CD14-positive monocyte (primary cell): ENCODE results near the gene DLGAP4. TPM values are rescaled to one million over a fixed set of nuclear protein-coding genes. Genes with fewer than 3 reads are reported as not detected.
A peak's percentile ranks its signal among the peaks of the same experiment; 100 is the strongest.

Experiments used
- DNase-seq, 3 donors: peaks; one replicate each; pipeline ENCODE4 v3.0.0-alpha.2; 2011 to 2022
- H2AFZ ChIP-seq: 2 replicates; pipeline ENCODE4 v1.6.0; 2012; ENCODE audit warnings: mild to moderate bottlenecking, low read depth, low read length, inconsistent platforms; ENCODE audit not compliant: insufficient read depth, poor library complexity, severe bottlenecking
- H3K27ac ChIP-seq, 2 donors: 1 replicate in 1 of 2; 2 replicates in 1 of 2; pipeline ENCODE4 v1.5.1; 2012 to 2013; ENCODE audit warnings: low read length in 2 of 2, control low read depth in 1 of 2, inconsistent platforms in 1 of 2, low read depth in 1 of 2, mild to moderate bottlenecking in 1 of 2
- H3K27me3 ChIP-seq, 2 donors: one replicate each; pipeline versions ENCODE4 v1.6.0 to v1.6.1; 2011 to 2013; ENCODE audit warnings: low read length in 2 of 2; ENCODE audit not compliant: control insufficient read depth in 2 of 2, insufficient read depth in 2 of 2
- H3K36me3 ChIP-seq, 2 donors: replicated peaks in 1 of 2; 1 replicate in 1 of 2; 2 replicates in 1 of 2; pipeline versions ENCODE4 v1.5.1 to v1.6.1; 2012 to 2013; ENCODE audit warnings: low read length in 2 of 2, control low read depth in 1 of 2, inconsistent platforms in 1 of 2, mild to moderate bottlenecking in 1 of 2; ENCODE audit not compliant: insufficient read depth in 2 of 2, control insufficient read depth in 1 of 2
- H3K4me1 ChIP-seq, 2 donors: 1 replicate in 1 of 2; 2 replicates in 1 of 2; pipeline versions ENCODE4 v1.5.1 to v1.6.1; 2012 to 2013; ENCODE audit warnings: low read length in 2 of 2, control low read depth in 1 of 2, inconsistent platforms in 1 of 2, mild to moderate bottlenecking in 1 of 2, moderate library complexity in 1 of 2; ENCODE audit not compliant: insufficient read depth in 2 of 2, control insufficient read depth in 1 of 2
- H3K4me2 ChIP-seq: replicated peaks from 2 replicates; pipeline ENCODE3; 2012; ENCODE audit warnings: low read length, moderate library complexity, mild to moderate bottlenecking; ENCODE audit not compliant: poor library complexity, severe bottlenecking; ENCODE audit errors: extremely low read depth
- H3K4me3 ChIP-seq, 3 experiments: fragments of 200-600 bp in 1 of 3; sonication (generic) in 1 of 3; replicated peaks in 1 of 3; 1 replicate in 2 of 3; 2 replicates in 1 of 3; pipeline ENCODE4 v1.5.1; 2011 to 2013; ENCODE audit warnings: low read length in 3 of 3, mild to moderate bottlenecking in 3 of 3, control low read depth in 2 of 3, low read depth in 2 of 3, inconsistent platforms in 1 of 3, moderate library complexity in 1 of 3
- H3K79me2 ChIP-seq: 2 replicates; pipeline ENCODE4 v1.6.0; 2012; ENCODE audit warnings: mild to moderate bottlenecking, control low read depth, inconsistent platforms, low read length, moderate library complexity; ENCODE audit not compliant: insufficient read depth
- H3K9ac ChIP-seq: 2 replicates; pipeline ENCODE4 v1.6.0; 2017; ENCODE audit warnings: low read length, mild to moderate bottlenecking; ENCODE audit not compliant: insufficient read depth, poor library complexity, severe bottlenecking
- H3K9me3 ChIP-seq, 2 donors: replicated peaks in 1 of 2; 1 replicate in 1 of 2; 2 replicates in 1 of 2; pipeline versions ENCODE4 v1.5.1 to v1.6.1; 2012 to 2013; ENCODE audit warnings: low read length in 2 of 2, control low read depth in 1 of 2; ENCODE audit not compliant: control insufficient read depth in 1 of 2, insufficient read depth in 1 of 2
- H4K20me1 ChIP-seq: 2 replicates; pipeline ENCODE4 v1.6.0; 2012; ENCODE audit warnings: mild to moderate bottlenecking, low read length, control low read depth, moderate library complexity; ENCODE audit not compliant: insufficient read depth
- H3K27ac Mint-ChIP-seq, 7 donors: one replicate each; pipeline ENCODE4 v1.8.0; 2020; ENCODE audit warnings: mild to moderate bottlenecking in 7 of 7, mixed read lengths in 7 of 7, moderate library complexity in 6 of 7, inconsistent platforms in 2 of 7
- H3K27me3 Mint-ChIP-seq, 3 donors: one replicate each; pipeline ENCODE4 v1.8.0; 2021 to 2022; ENCODE audit warnings: low read depth in 3 of 3, mild to moderate bottlenecking in 3 of 3, mixed read lengths in 3 of 3, moderate library complexity in 3 of 3, inconsistent platforms in 1 of 3
- H3K36me3 Mint-ChIP-seq, 2 donors: one replicate each; pipeline ENCODE4 v1.8.0; 2020; ENCODE audit warnings: mixed read lengths in 2 of 2, inconsistent platforms in 1 of 2, mild to moderate bottlenecking in 1 of 2
- H3K4me1 Mint-ChIP-seq: one replicate; pipeline ENCODE4 v1.8.0; 2020; ENCODE audit warnings: mild to moderate bottlenecking, mixed read lengths
- H3K4me3 Mint-ChIP-seq, 2 donors: one replicate each; pipeline ENCODE4 v1.8.0; 2020; ENCODE audit warnings: mild to moderate bottlenecking in 2 of 2, mixed read lengths in 2 of 2, moderate library complexity in 1 of 2
- H3K9me3 Mint-ChIP-seq, 7 donors: one replicate each; pipeline ENCODE4 v1.8.0; 2020 to 2022; ENCODE audit warnings: mixed read lengths in 7 of 7, mild to moderate bottlenecking in 6 of 7, moderate library complexity in 6 of 7, inconsistent platforms in 2 of 7
- CTCF ChIP-seq: fragments of 200-600 bp; IDR thresholded peaks from one replicate; pipeline ENCODE4 v1.8.0; 2022; ENCODE audit warnings: antibody characterized with exemption, mild to moderate bottlenecking
- WGBS: methylation state at CpG from one replicate; pipeline ENCODE4 v1.1.5; 2013; ENCODE audit warnings: missing lambda C conversion rate; ENCODE audit not compliant: insufficient coverage; 5-methylcytosine and 5-hydroxymethylcytosine counted together
- intact Hi-C, 2 donors: fragments of 100-400 bp; cut with micrococcal nuclease; formaldehyde crosslinking; loops; one replicate each; pipeline versions ENCODE4 v1.15.0 to v1.15.1; 2023
- polyA plus RNA-seq, 3 donors: library from polyadenylated mRNA; depleted of rRNA in 1 of 3; unstranded in 2 of 3; stranded (reverse) in 1 of 3; fragments of 300-500 nt in 2 of 3; fragments of >200 nt in 1 of 3; fragmentation: Illumina TruSeq in 2 of 3; gene quantifications; 1 replicate in 2 of 3; 2 replicates in 1 of 3; pipeline ENCODE4 v1.2.3, GENCODE V29; 2012 to 2021

DLGAP4 gene
- polyA plus RNA-seq, 3 donors: 9.9 to 52.7 (median 17.6) TPM

- no peak overlapping the region for H3K27ac Mint-ChIP-seq
- no peaks in the 10 kb centered on the region for H3K79me2 ChIP-seq
- H3K4me1 Mint-ChIP-seq: peaks cover 34% of the 10 kb centered on the region
- no peaks in the 10 kb centered on the region for H3K9me3 ChIP-seq
- H3K4me3 ChIP-seq: no peak overlapping the region
- H3K9ac ChIP-seq: no peak overlapping the region
- H3K4me2 ChIP-seq: no peak overlapping the region
- H2AFZ ChIP-seq: no peak overlapping the region
- no peak for DNase-seq
- no peak for TF ChIP-seq CTCF
- H3K4me1 ChIP-seq: peaks cover 8 to 12% of the 10 kb centered on the region in 2 donors
- 89% methylated on average over 3 of the region's 3 CpGs for WGBS
- peaks cover 96% of the 10 kb centered on the region for H4K20me1 ChIP-seq
- H3K27me3 ChIP-seq: no peaks in the 10 kb centered on the region
- H3K9me3 Mint-ChIP-seq: no peaks in the 10 kb centered on the region
- H3K4me3 Mint-ChIP-seq: no peak overlapping the region
- intact Hi-C loops: no loop called here
- H3K27me3 Mint-ChIP-seq: peaks cover 0 to 4% (median 1%) of the 10 kb centered on the region in 3 donors
- H3K36me3 ChIP-seq: peaks cover 0 to 16% of the 10 kb centered on the region in 2 donors
- no peak overlapping the region for H3K27ac ChIP-seq
- H3K36me3 Mint-ChIP-seq: peaks cover 3 to 4% of the 10 kb centered on the region in 2 donors
These were observed 179.1 kb downstream of the DLGAP4 start for GRCh38 chr20:36485286-36485685.

DNA sequence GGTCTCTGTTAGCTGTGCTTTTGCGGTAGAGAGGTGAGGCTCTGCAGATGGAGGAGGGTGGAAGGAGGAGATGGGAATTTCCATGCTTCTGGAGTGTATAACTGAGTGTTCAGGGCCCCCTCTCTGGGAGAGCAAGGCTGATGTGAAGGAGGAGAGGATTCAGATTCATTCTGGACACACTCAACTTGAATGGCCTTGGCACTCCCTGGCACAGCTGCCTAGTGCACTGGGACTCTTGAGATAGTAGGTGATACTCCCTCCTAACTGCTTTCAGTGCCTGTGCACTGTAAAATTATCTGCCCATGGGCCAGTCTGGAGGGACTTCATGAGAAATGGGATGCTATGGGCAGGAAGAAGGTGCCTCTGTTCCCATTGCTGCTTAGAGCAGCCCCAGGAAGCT lies 180.9 kb downstream of the DLGAP4 start:
- peaks cover 35% of the 10 kb centered on the region for H3K4me1 Mint-ChIP-seq
- Histone ChIP-seq H3K36me3 (peaks cover 0 to 10% of the 10 kb centered on the region in 2 donors), H3K4me1 (peaks cover 7 to 13% of the 10 kb centered on the region in 2 donors), H3K9ac (no peak overlapping the region), H3K4me3 (no peak overlapping the region), H3K9me3 (no peaks in the 10 kb centered on the region), H4K20me1 (peaks cover 94% of the 10 kb centered on the region), H3K27me3 (no peaks in the 10 kb centered on the region), H3K27ac (no peak overlapping the region), H3K4me2 (no peak overlapping the region), H3K79me2 (no peaks in the 10 kb centered on the region), H2AFZ (no peak overlapping the region)
- 100% methylated on average over 1 of the region's 1 CpG for WGBS
- no peak overlapping the region for H3K4me3 Mint-ChIP-seq
- intact Hi-C loops: no loop called here
- H3K27ac Mint-ChIP-seq: peak overlapping the region in 1 of 7 donors; percentile 46
- peaks cover 0 to 4% (median 1%) of the 10 kb centered on the region in 3 donors for H3K27me3 Mint-ChIP-seq
- DNase-seq: no peak
- TF ChIP-seq CTCF: no peak
- H3K36me3 Mint-ChIP-seq: peaks cover 2 to 3% of the 10 kb centered on the region in 2 donors
- H3K9me3 Mint-ChIP-seq: no peaks in the 10 kb centered on the region
